HG02642 (cell line): ENCODE measurements around the gene SPG7.

Experiments used
- ATAC-seq: cut with Tn5 transposase; IDR thresholded peaks from one replicate; pipeline ENCODE4 v1.9.1; 2021; ENCODE audit warnings: mild to moderate bottlenecking; ENCODE audit not compliant: unreplicated experiment, poor library complexity

The SPG7 gene

GRCh38 chr16:89593841-89594240 lies 85.6 kb downstream of the SPG7 start:
- no peak for ATAC-seq

GRCh38 chr16:89595330-89596060 lies 87.3 kb downstream of the SPG7 start:
- no peak for ATAC-seq

GRCh38 chr16:89596061-89596689 lies 88.0 kb downstream of the SPG7 start:
- no peak for ATAC-seq

- no peak for ATAC-seq
These were observed 88.9 kb downstream of the SPG7 start for GRCh38 chr16:89596957-89597649.

- ATAC-seq = no peak
These were observed 90.0 kb downstream of the SPG7 start for GRCh38 chr16:89598199-89598598.

GRCh38 chr16:89599451-89599858 lies 91.3 kb downstream of the SPG7 start:
- no peak for ATAC-seq

- ATAC-seq = no peak
These were observed 91.7 kb downstream of the SPG7 start for GRCh38 chr16:89599902-89600301.

GRCh38 chr16:89600427-89600826 lies 92.2 kb downstream of the SPG7 start:
- ATAC-seq = no peak

GRCh38 chr16:89600956-89601355 lies 92.8 kb downstream of the SPG7 start:
- ATAC-seq = no peak

- no peak for ATAC-seq
These were observed 93.7 kb downstream of the SPG7 start for GRCh38 chr16:89601906-89602272.

- no peak for ATAC-seq
These were observed 94.2 kb downstream of the SPG7 start for GRCh38 chr16:89602273-89602951.

GRCh38 chr16:89602952-89603590 lies 94.9 kb downstream of the SPG7 start:
- ATAC-seq = no peak

GRCh38 chr16:89604764-89605163 lies 96.6 kb downstream of the SPG7 start:
- no peak for ATAC-seq

- ATAC-seq = no peak
These were observed 97.2 kb downstream of the SPG7 start for GRCh38 chr16:89605186-89605970.

- ATAC-seq = no peak
These were observed 97.8 kb downstream of the SPG7 start for GRCh38 chr16:89606006-89606405.
